Transverse colon (tissue), 4 donors: ENCODE results near the gene MON2. TPM values are rescaled to one million over a fixed set of nuclear protein-coding genes. Genes with fewer than 3 reads are reported as not detected.

Experiments used
- DNase-seq: peaks from one replicate; pipeline ENCODE4 v3.0.0-alpha.2; 2019
- H3K27ac ChIP-seq, 4 donors: fragments of 200-600 bp; sonication (generic); 2 replicates each; pipeline ENCODE4 v1.5.1; 2016 to 2018; ENCODE audit warnings: inconsistent platforms in 4 of 4
- H3K27me3 ChIP-seq: fragments of 200-600 bp; sonication (generic); 2 replicates; pipeline ENCODE4 v1.5.1; 2017; ENCODE audit warnings: inconsistent platforms
- H3K36me3 ChIP-seq, 4 donors: fragments of 200-600 bp; sonication (generic); 2 replicates each; pipeline ENCODE4 v1.5.1; 2017 to 2019; ENCODE audit warnings: inconsistent platforms in 4 of 4
- H3K4me1 ChIP-seq, 4 donors: fragments of 200-600 bp; sonication (generic); 2 replicates each; pipeline ENCODE4 v1.5.1; 2017 to 2020; ENCODE audit warnings: inconsistent platforms in 4 of 4
- H3K4me3 ChIP-seq, 4 donors: fragments of 200-600 bp; sonication (generic); 1 replicate in 1 of 4; 2 replicates in 3 of 4; pipeline versions ENCODE4 v1.5.1 to v1.6.1; 2017 to 2019; ENCODE audit warnings: inconsistent platforms in 4 of 4
- H3K9me3 ChIP-seq, 2 donors: fragments of 200-600 bp; sonication (generic); 2 replicates each; pipeline ENCODE4 v1.5.1; 2017 to 2019; ENCODE audit warnings: inconsistent platforms in 2 of 2
- EP300 ChIP-seq: sonication (generic); formaldehyde crosslinking; IDR thresholded peaks from one replicate; pipeline ENCODE4 v1.6.1; 2017; ENCODE audit warnings: antibody characterized with exemption, low read depth
- POLR2A ChIP-seq: fragments of 450-650 bp; IDR thresholded peaks from one replicate; pipeline ENCODE4 v1.6.1; 2016; ENCODE audit warnings: antibody characterized with exemption, mild to moderate bottlenecking, moderate library complexity
- POLR2AphosphoS5 ChIP-seq, 3 donors: sonication (generic); formaldehyde crosslinking; IDR thresholded peaks; one replicate each; pipeline ENCODE4 v1.6.1; 2016; ENCODE audit warnings: antibody characterized with exemption in 3 of 3
- WGBS, 2 donors: methylation state at CpG; one replicate each; pipeline ENCODE4 v1.1.5; 2018; ENCODE audit warnings: low coverage in 1 of 2; 5-methylcytosine and 5-hydroxymethylcytosine counted together
- in situ Hi-C, 4 donors: fragments of 200-750 bp; cut with MboI; loops; one replicate each; pipeline versions ENCODE4 v1.15.0 to v1.15.1; 2017; ENCODE audit warnings: low sequenced_read_pairs in 3 of 4, low pct_ligation_motif_present in 1 of 4, low pct_unique_long_range_greater_than_20kb in 1 of 4
- intact Hi-C: fragments of 100-400 bp; cut with DNase I; formaldehyde crosslinking; loops from one replicate; pipeline ENCODE4 v1.15.1; 2023; ENCODE audit warnings: low total_unique reads
- total RNA-seq, 4 donors: library from RNA; depleted of rRNA; stranded (reverse); fragments of >200 nt; gene quantifications; one replicate each; pipeline ENCODE4 v1.1.0, GENCODE V29; 2016
- TF ChIP-seq, protein P1 (sequence below), 5 experiments: fragments of 200-600 bp in 3 of 5; fragments of 450-650 bp in 2 of 5; sonication (generic) in 3 of 5; IDR thresholded peaks; 1 replicate in 2 of 5; 2 replicates in 3 of 5; pipeline ENCODE4 v1.5.1; 2016 to 2017; ENCODE audit warnings: antibody characterized with exemption in 5 of 5, inconsistent platforms in 3 of 5, mild to moderate bottlenecking in 2 of 5, moderate library complexity in 1 of 5

Gene MON2
- total RNA-seq, 4 donors from 2014 or later, result 94.6 to 157 (median 129) TPM

DNA sequence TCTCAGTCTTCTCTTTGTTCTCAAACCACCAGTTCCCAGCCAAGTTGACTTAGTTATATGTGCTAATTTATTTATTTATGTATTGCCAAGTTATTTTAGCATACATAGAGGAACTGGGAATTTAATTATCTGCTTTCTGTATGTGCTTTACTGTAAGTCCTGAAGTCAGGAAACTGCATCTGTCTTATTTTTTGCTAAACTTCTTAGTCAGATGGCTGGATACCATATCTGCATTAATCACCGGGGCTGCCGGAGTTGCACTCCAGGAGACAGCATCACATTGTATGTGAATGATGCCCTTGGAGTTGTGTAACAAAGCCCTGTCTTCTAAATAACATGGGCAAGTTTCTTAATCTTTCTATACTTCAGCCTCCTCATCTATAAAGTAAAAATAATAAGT, 96.2 kb downstream of the MON2 start:
- no peak overlapping the region for H3K27ac ChIP-seq
- no peak for DNase-seq
- no peaks in the 10 kb centered on the region for H3K9me3 ChIP-seq
- 92% methylated on average over 2 of the region's 2 CpGs; no CpG with 5 or more reads in 1 of the 2 donors for WGBS, 2 donors
- in situ Hi-C loops (no loop called here), intact Hi-C loops (no loop called here)
- no peak for TF ChIP-seq EP300
- TF ChIP-seq POLR2A, result no peak
- TF ChIP-seq POLR2AphosphoS5 (IDR thresholded peaks at IDR 0.05), result no peak
- TF ChIP-seq, protein P1, sequence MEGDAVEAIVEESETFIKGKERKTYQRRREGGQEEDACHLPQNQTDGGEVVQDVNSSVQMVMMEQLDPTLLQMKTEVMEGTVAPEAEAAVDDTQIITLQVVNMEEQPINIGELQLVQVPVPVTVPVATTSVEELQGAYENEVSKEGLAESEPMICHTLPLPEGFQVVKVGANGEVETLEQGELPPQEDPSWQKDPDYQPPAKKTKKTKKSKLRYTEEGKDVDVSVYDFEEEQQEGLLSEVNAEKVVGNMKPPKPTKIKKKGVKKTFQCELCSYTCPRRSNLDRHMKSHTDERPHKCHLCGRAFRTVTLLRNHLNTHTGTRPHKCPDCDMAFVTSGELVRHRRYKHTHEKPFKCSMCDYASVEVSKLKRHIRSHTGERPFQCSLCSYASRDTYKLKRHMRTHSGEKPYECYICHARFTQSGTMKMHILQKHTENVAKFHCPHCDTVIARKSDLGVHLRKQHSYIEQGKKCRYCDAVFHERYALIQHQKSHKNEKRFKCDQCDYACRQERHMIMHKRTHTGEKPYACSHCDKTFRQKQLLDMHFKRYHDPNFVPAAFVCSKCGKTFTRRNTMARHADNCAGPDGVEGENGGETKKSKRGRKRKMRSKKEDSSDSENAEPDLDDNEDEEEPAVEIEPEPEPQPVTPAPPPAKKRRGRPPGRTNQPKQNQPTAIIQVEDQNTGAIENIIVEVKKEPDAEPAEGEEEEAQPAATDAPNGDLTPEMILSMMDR (IDR thresholded peaks at IDR 0.05), result no peak
- H3K4me1 ChIP-seq, result no peaks in the 10 kb centered on the region
- peaks cover 0 to 40% (median 18%) of the 10 kb centered on the region in 4 donors for H3K36me3 ChIP-seq
- H3K4me3 ChIP-seq, result no peak overlapping the region
- H3K27me3 ChIP-seq, result no peaks in the 10 kb centered on the region

DNA sequence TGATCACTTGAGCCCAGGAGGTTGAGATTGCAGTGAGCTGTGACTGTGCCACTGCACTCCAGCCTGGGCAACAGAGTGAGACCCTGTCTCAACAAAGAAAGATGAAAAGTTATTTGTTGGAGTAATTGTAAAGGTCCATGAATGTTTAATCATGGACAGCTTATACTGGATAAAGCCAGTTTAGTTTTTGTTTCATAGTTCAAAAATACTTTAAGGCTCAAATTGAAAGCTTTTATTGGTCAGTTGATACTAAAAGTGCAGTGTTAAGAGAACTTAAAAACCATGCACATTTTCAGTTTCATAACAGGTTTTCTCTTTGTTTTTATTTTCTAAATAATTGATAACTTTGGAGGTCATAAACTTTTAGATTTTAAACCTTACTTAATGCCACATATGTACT, 108.4 kb downstream of the MON2 start:
- no peak overlapping the region for H3K27ac ChIP-seq
- TF ChIP-seq, protein P1 (IDR thresholded peaks at IDR 0.05), result no peak
- no peak for TF ChIP-seq POLR2A
- no peak for TF ChIP-seq EP300
- TF ChIP-seq POLR2AphosphoS5 (IDR thresholded peaks at IDR 0.05), result no peak
- H3K36me3 ChIP-seq, result peaks cover 0 to 28% (median 0%) of the 10 kb centered on the region in 4 donors
- intact Hi-C loops, result no loop called here
- H3K4me1 ChIP-seq, result no peaks in the 10 kb centered on the region
- H3K27me3 ChIP-seq, result no peaks in the 10 kb centered on the region
- H3K9me3 ChIP-seq, result no peaks in the 10 kb centered on the region
- no peak overlapping the region for H3K4me3 ChIP-seq
- no peak for DNase-seq
- in situ Hi-C loops, result no loop called here

DNA sequence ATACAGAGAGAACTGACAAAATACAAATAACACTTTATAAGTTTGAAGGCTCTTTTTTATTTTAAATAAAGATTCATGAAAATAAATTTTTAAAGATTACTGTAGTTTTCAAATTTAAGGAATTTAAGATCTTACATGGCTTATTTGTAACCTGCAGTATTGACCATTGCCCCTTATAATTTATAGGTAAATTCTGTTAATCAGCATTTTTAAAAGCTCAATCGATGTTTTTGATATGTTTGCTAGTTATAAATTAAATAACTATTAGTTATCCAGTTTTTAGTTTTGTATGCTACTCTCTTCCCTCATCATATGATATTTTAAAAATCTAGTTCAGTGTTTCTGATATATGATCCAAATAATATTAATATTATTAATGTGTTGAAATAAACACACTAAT, 109.9 kb downstream of the MON2 start:
- no peak for DNase-seq
- Histone ChIP-seq H3K4me3 (no peak overlapping the region), H3K9me3 (no peaks in the 10 kb centered on the region), H3K4me1 (no peaks in the 10 kb centered on the region), H3K36me3 (peaks cover 0 to 23% (median 0%) of the 10 kb centered on the region in 4 donors), H3K27ac (no peak overlapping the region), H3K27me3 (no peaks in the 10 kb centered on the region)
- in situ Hi-C loops (no loop called here), intact Hi-C loops (no loop called here)
- 93 to 94% methylated on average over 1 of the region's 1 CpG for WGBS, 2 donors
- TF ChIP-seq EP300, result no peak
- TF ChIP-seq, protein P1 (IDR thresholded peaks at IDR 0.05), result no peak
- no peak for TF ChIP-seq POLR2AphosphoS5 (IDR thresholded peaks at IDR 0.05)
- no peak for TF ChIP-seq POLR2A

DNA sequence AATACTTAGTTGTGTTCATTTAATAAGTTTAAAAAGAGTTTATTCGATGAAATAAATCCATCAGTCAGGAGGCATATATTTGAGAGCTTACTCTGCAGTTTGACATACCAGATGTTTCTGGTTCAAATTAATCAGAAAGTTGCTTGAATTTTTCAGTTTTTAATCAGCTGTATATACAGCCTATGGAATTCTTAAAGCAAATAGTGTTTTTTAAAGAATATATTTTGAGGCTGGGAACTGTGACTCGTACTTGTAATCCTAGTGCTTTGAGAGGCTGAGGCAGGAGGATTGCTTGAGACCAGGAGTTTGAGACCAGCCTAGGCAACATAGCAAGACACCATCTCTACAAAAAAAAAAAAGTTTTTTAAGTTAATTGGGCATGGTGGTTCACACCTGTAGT, 112.1 kb downstream of the MON2 start:
- Histone ChIP-seq H3K4me1 (no peaks in the 10 kb centered on the region), H3K4me3 (no peak overlapping the region), H3K36me3 (peaks cover 0 to 15% (median 0%) of the 10 kb centered on the region in 4 donors), H3K9me3 (no peaks in the 10 kb centered on the region), H3K27ac (no peak overlapping the region), H3K27me3 (no peaks in the 10 kb centered on the region)
- 95 to 100% methylated on average over 2 of the region's 2 CpGs for WGBS, 2 donors
- in situ Hi-C loops (no loop called here), intact Hi-C loops (no loop called here)
- TF ChIP-seq POLR2AphosphoS5 (IDR thresholded peaks at IDR 0.05) (no peak), EP300 (no peak), POLR2A (no peak)
- TF ChIP-seq, protein P1 (IDR thresholded peaks at IDR 0.05), result no peak
- no peak for DNase-seq
